Naive thymus-derived CD4-positive, alpha-beta T cell (primary cell): ENCODE results near the gene NIP7. TPM values are rescaled to one million over a fixed set of nuclear protein-coding genes. Genes with fewer than 3 reads are reported as not detected.
A peak's percentile ranks its signal among the peaks of the same experiment; 100 is the strongest.

Source experiments
- ATAC-seq: fragments of 150-1000 bp; cut with Tn5 transposase; 2 replicates; pipeline ENCODE4 v1.10.0; 2021; ENCODE audit warnings: mild to moderate bottlenecking, moderate library complexity
- CTCF ChIA-PET: fragments of 350-600 bp; sonication (Branson Sonifier 250); formaldehyde crosslinking; loops from one replicate; lab custom pipeline; 2021; ENCODE audit warnings: antibody characterized with exemption; lab: Charles Lee
- POLR2A ChIA-PET: fragments of 350-600 bp; sonication (Branson Sonifier 250); formaldehyde crosslinking; loops from one replicate; lab custom pipeline; 2021; ENCODE audit warnings: antibody characterized with exemption, inconsistent platforms; lab: Charles Lee
- DNase-seq, 9 donors: peaks; one replicate each; pipeline versions ENCODE4 v3.0.0 to v3.0.0-alpha.2; 2020 to 2022; ENCODE audit warnings: mixed read lengths in 1 of 9
- H3K27ac ChIP-seq: one replicate; pipeline ENCODE4 v1.7.0; 2013; ENCODE audit warnings: mild to moderate bottlenecking, low read depth, low read length, moderate library complexity
- H3K27me3 ChIP-seq, 2 donors: one replicate each; pipeline ENCODE4 v1.7.0; 2013; ENCODE audit warnings: low read length in 2 of 2, mild to moderate bottlenecking in 2 of 2, moderate library complexity in 2 of 2; ENCODE audit not compliant: control insufficient read depth in 2 of 2, insufficient read depth in 2 of 2
- H3K36me3 ChIP-seq, 3 experiments: 1 replicate in 2 of 3; 2 replicates in 1 of 3; pipeline ENCODE4 v1.7.0; 2013; ENCODE audit warnings: low read length in 3 of 3, mild to moderate bottlenecking in 3 of 3, moderate library complexity in 1 of 3; ENCODE audit not compliant: insufficient read depth in 3 of 3, control insufficient read depth in 2 of 3
- H3K4me1 ChIP-seq, 2 donors: one replicate each; pipeline ENCODE4 v1.7.0; 2013; ENCODE audit warnings: low read length in 2 of 2, mild to moderate bottlenecking in 2 of 2, moderate library complexity in 1 of 2; ENCODE audit not compliant: control insufficient read depth in 2 of 2, insufficient read depth in 2 of 2
- H3K4me3 ChIP-seq: 2 replicates; pipeline ENCODE4 v1.7.0; 2013; ENCODE audit warnings: mild to moderate bottlenecking, low read length
- H3K9me3 ChIP-seq, 3 experiments: 1 replicate in 2 of 3; 2 replicates in 1 of 3; pipeline ENCODE4 v1.7.0; 2013; ENCODE audit warnings: low read length in 3 of 3; ENCODE audit not compliant: control insufficient read depth in 2 of 3
- H3K27ac Mint-ChIP-seq, 9 donors: one replicate each; pipeline ENCODE4 v1.8.0; 2020 to 2022; ENCODE audit warnings: mixed read lengths in 9 of 9, mild to moderate bottlenecking in 8 of 9, moderate library complexity in 5 of 9, inconsistent platforms in 2 of 9
- H3K27me3 Mint-ChIP-seq, 5 donors: one replicate each; pipeline ENCODE4 v1.8.0; 2021 to 2022; ENCODE audit warnings: mixed read lengths in 5 of 5, mild to moderate bottlenecking in 1 of 5
- H3K36me3 Mint-ChIP-seq, 5 donors: one replicate each; pipeline ENCODE4 v1.8.0; 2020 to 2022; ENCODE audit warnings: mixed read lengths in 5 of 5, mild to moderate bottlenecking in 3 of 5, inconsistent platforms in 1 of 5
- H3K4me1 Mint-ChIP-seq, 7 donors: one replicate each; pipeline ENCODE4 v1.8.0; 2020 to 2022; ENCODE audit warnings: mixed read lengths in 7 of 7, mild to moderate bottlenecking in 3 of 7, inconsistent platforms in 1 of 7
- H3K4me3 Mint-ChIP-seq, 10 donors: one replicate each; pipeline ENCODE4 v1.8.0; 2020 to 2022; ENCODE audit warnings: mild to moderate bottlenecking in 10 of 10, mixed read lengths in 10 of 10, moderate library complexity in 6 of 10, inconsistent platforms in 2 of 10
- H3K9me3 Mint-ChIP-seq, 11 donors: one replicate each; pipeline ENCODE4 v1.8.0; 2020 to 2022; ENCODE audit warnings: mixed read lengths in 11 of 11, mild to moderate bottlenecking in 4 of 11, inconsistent platforms in 1 of 11, moderate library complexity in 1 of 11
- intact Hi-C, 2 donors: fragments of 100-400 bp; cut with micrococcal nuclease; formaldehyde crosslinking; loops; one replicate each; pipeline ENCODE4 v1.15.1; 2023
- polyA plus RNA-seq, 2 donors: library from polyadenylated mRNA; unstranded; fragments of 300-500 nt; fragmentation: Illumina TruSeq; gene quantifications; one replicate each; pipeline ENCODE4 v1.2.3, GENCODE V29; 2021
- total RNA-seq, 6 experiments: library from RNA in 5 of 6; stranded (reverse) in 5 of 6; gene quantifications; 1 replicate in 5 of 6; 2 replicates in 1 of 6; pipeline ENCODE4 v1.2.3 and lab custom pipeline; 2021 to 2026

Gene NIP7
- total and polyA plus RNA-seq, 7 experiments from 2014 or later, result 19.5 to 40.9 (median 28.2) TPM

GRCh38 chr16:69344171-69344570 is 4.6 kb downstream of the NIP7 start:
- Histone ChIP-seq H3K4me1 (peaks cover 11 to 15% of the 10 kb centered on the region in 2 donors), H3K27ac (no peak overlapping the region), H3K27me3 (no peaks in the 10 kb centered on the region), H3K36me3 (peaks cover 0 to 35% (median 6%) of the 10 kb centered on the region in 3 experiments), H3K4me3 (no peak overlapping the region), H3K9me3 (no peaks in the 10 kb centered on the region)
- POLR2A ChIA-PET, result no interaction called here
- Mint-ChIP-seq H3K4me1 (peaks cover 14 to 35% (median 25%) of the 10 kb centered on the region in 7 donors), H3K36me3 (peaks cover 7 to 31% (median 10%) of the 10 kb centered on the region in 5 donors), H3K27me3 (no peaks in the 10 kb centered on the region), H3K4me3 (no peak overlapping the region), H3K9me3 (no peaks in the 10 kb centered on the region), H3K27ac (no peak overlapping the region)
- intact Hi-C loops, result no loop called here
- CTCF ChIA-PET, result interaction anchor here (0.7 kb wide), 1 partner anchor 9 kb away, joined by 3 read pairs; no protein-coding TSS in a partner anchor
- DNase-seq (no peak), ATAC-seq (no peak)

DNA sequence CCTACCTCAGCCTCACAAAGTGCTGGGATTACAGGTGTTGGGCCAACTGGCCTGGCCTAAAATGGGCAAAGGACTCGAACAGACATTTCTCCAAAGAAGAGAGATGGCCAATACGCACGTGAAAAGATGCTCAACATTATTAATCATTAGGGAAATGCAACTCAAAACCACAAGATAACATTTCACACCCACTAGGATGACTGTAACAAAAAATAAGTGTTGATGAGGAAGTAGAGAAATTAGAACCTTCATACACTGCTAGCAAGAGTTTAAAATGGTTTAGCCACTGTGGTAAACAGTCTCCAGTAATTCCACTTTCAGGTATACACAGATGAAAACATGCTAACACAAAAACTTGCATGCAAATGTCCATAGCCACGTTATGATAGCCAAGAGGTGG is 6.4 kb downstream of the NIP7 start:
- H3K4me1 Mint-ChIP-seq, result peaks cover 0 to 18% (median 13%) of the 10 kb centered on the region in 7 donors
- H3K27me3 ChIP-seq, result no peaks in the 10 kb centered on the region
- H3K27ac ChIP-seq, result no peak overlapping the region
- DNase-seq, result no peak
- no peaks in the 10 kb centered on the region for H3K9me3 Mint-ChIP-seq
- H3K27me3 Mint-ChIP-seq, result no peaks in the 10 kb centered on the region
- H3K27ac Mint-ChIP-seq, result no peak overlapping the region
- H3K36me3 Mint-ChIP-seq, result peaks cover 0 to 26% (median 5%) of the 10 kb centered on the region in 5 donors
- ChIA-PET CTCF (no interaction called here), POLR2A (no interaction called here)
- H3K4me3 ChIP-seq, result no peak overlapping the region
- peaks cover 0 to 37% (median 6%) of the 10 kb centered on the region in 3 experiments for H3K36me3 ChIP-seq
- peak; percentile 73 for ATAC-seq
- H3K4me3 Mint-ChIP-seq, result no peak overlapping the region
- peaks cover 2 to 5% of the 10 kb centered on the region in 2 donors for H3K4me1 ChIP-seq
- H3K9me3 ChIP-seq, result no peaks in the 10 kb centered on the region
- intact Hi-C loops, result no loop called here

- Histone ChIP-seq H3K9me3 (no peaks in the 10 kb centered on the region), H3K4me1 (no peaks in the 10 kb centered on the region), H3K27ac (no peak overlapping the region), H3K36me3 (peaks cover 0 to 38% (median 0%) of the 10 kb centered on the region in 3 experiments), H3K27me3 (no peaks in the 10 kb centered on the region), H3K4me3 (no peak overlapping the region)
- peaks cover 0 to 10% (median 6%) of the 10 kb centered on the region in 7 donors for H3K4me1 Mint-ChIP-seq
- H3K36me3 Mint-ChIP-seq, result peaks cover 1 to 19% (median 3%) of the 10 kb centered on the region in 5 donors
- POLR2A ChIA-PET, result no interaction called here
- intact Hi-C loops, result no loop called here
- ATAC-seq (no peak), DNase-seq (no peak)
- H3K4me3 Mint-ChIP-seq, result no peak overlapping the region
- CTCF ChIA-PET, result no interaction called here
- H3K27ac Mint-ChIP-seq, result peak overlapping the region in 2 of 9 donors; percentile 41 to 42
- no peaks in the 10 kb centered on the region for H3K27me3 Mint-ChIP-seq
- no peaks in the 10 kb centered on the region for H3K9me3 Mint-ChIP-seq
Observed at GRCh38 chr16:69346683-69347082, 7.1 kb downstream of the NIP7 start.

DNA sequence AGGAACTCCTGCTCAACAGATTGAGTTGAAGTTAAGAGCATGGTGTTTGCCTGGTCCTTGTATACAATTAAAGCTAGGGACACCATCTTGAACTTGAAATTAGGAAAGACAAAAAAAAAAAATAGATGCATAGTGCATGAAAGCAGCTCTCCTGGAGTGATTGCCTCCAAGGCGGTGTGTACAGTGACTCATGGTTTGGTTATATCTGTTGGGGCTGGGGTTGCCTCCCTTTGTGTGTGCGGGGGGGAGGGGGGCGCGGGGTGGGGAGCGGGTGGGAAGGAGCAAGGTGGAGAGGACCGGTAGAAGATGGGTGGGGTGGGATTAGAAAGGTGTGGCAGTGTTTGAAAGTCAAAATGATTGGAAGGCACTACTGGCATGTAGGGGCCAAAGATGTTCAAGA is 8.7 kb downstream of the NIP7 start:
- POLR2A ChIA-PET, result interaction anchor here (0.7 to 1.2 kb wide), 2 partner anchors 14 to 129 kb away, joined by 3 to 4 read pairs; no protein-coding TSS in a partner anchor

GRCh38 chr16:69349536-69349935 is 10.0 kb downstream of the NIP7 start:
- DNase-seq, result no peak
- ChIA-PET POLR2A (no interaction called here), CTCF (no interaction called here)
- peaks cover 0 to 18% (median 3%) of the 10 kb centered on the region in 5 donors for H3K36me3 Mint-ChIP-seq
- no peaks in the 10 kb centered on the region for H3K9me3 Mint-ChIP-seq
- H3K27ac Mint-ChIP-seq, result peak overlapping the region in 3 of 9 donors; percentile 8 to 53 (median 19)
- Histone ChIP-seq H3K36me3 (peaks cover 0 to 32% (median 0%) of the 10 kb centered on the region in 3 experiments), H3K4me3 (no peak overlapping the region), H3K9me3 (no peaks in the 10 kb centered on the region), H3K4me1 (no peaks in the 10 kb centered on the region), H3K27me3 (no peaks in the 10 kb centered on the region), H3K27ac (no peak overlapping the region)
- ATAC-seq, result no peak
- intact Hi-C loops, result no loop called here
- no peaks in the 10 kb centered on the region for H3K27me3 Mint-ChIP-seq
- peaks cover 0 to 4% (median 0%) of the 10 kb centered on the region in 7 donors for H3K4me1 Mint-ChIP-seq
- H3K4me3 Mint-ChIP-seq, result no peak overlapping the region

More for the DNA sequence above, 8.7 kb downstream of the NIP7 start:
- Mint-ChIP-seq H3K36me3 (peaks cover 0 to 17% (median 3%) of the 10 kb centered on the region in 5 donors), H3K9me3 (no peaks in the 10 kb centered on the region), H3K27me3 (no peaks in the 10 kb centered on the region), H3K4me3 (no peak overlapping the region), H3K4me1 (peaks cover 0 to 5% (median 2%) of the 10 kb centered on the region in 7 donors), H3K27ac (no peak overlapping the region)
- Histone ChIP-seq H3K9me3 (no peaks in the 10 kb centered on the region), H3K27ac (no peak overlapping the region), H3K4me1 (no peaks in the 10 kb centered on the region), H3K27me3 (no peaks in the 10 kb centered on the region), H3K4me3 (no peak overlapping the region), H3K36me3 (peaks cover 0 to 39% (median 0%) of the 10 kb centered on the region in 3 experiments)
- DNase-seq (no peak), ATAC-seq (no peak)
- intact Hi-C loops, result no loop called here
- CTCF ChIA-PET, result interaction anchor here (0.6 kb wide), 1 partner anchor 211 kb away, joined by 8 read pairs; no protein-coding TSS in a partner anchor

GRCh38 chr16:69350536-69351133 is 11.1 kb downstream of the NIP7 start:
- Mint-ChIP-seq H3K27ac (peak overlapping the region in 2 of 9 donors; percentile 5 to 62), H3K36me3 (peaks cover 4 to 20% (median 6%) of the 10 kb centered on the region in 5 donors), H3K27me3 (no peaks in the 10 kb centered on the region), H3K9me3 (no peaks in the 10 kb centered on the region), H3K4me1 (peaks cover 0 to 4% (median 0%) of the 10 kb centered on the region in 7 donors), H3K4me3 (no peak overlapping the region)
- Histone ChIP-seq H3K9me3 (no peaks in the 10 kb centered on the region), H3K36me3 (peaks cover 0 to 41% (median 0%) of the 10 kb centered on the region in 3 experiments), H3K4me3 (no peak overlapping the region), H3K27ac (no peak overlapping the region), H3K4me1 (no peaks in the 10 kb centered on the region), H3K27me3 (no peaks in the 10 kb centered on the region)
- DNase-seq (no peak), ATAC-seq (no peak)
- ChIA-PET POLR2A (interaction anchor here (0.8 kb wide), 1 partner anchor 9 kb away, joined by 3 read pairs; no protein-coding TSS in a partner anchor), CTCF (no interaction called here)
- intact Hi-C loops, result no loop called here
